Brain microvascular endothelial cell (primary cell): ENCODE measurements around the gene POC1A.

ENCODE experiments used
- DNase-seq: peaks from one replicate; pipeline ENCODE4 v3.0.0-alpha.2; 2020
- H3K27ac ChIP-seq: fragments of 250-450 bp; sonication (Bioruptor Pico); 2 replicates; pipeline ENCODE4 v1.5.1; 2020; ENCODE audit warnings: mild to moderate bottlenecking, moderate library complexity
- H3K27me3 ChIP-seq: fragments of 250-450 bp; sonication (Bioruptor Pico); replicated peaks from 2 replicates; pipeline ENCODE4 v1.5.1; 2020; ENCODE audit warnings: mild to moderate bottlenecking
- H3K36me3 ChIP-seq: fragments of 250-450 bp; sonication (Bioruptor Pico); replicated peaks from 2 replicates; pipeline ENCODE4 v1.5.1; 2020; ENCODE audit warnings: mild to moderate bottlenecking
- H3K4me3 ChIP-seq: 2 replicates; pipeline ENCODE4 v1.5.1; 2011; ENCODE audit warnings: low read depth, mild to moderate bottlenecking, control low read depth, low read length, moderate library complexity
- CTCF ChIP-seq: IDR thresholded peaks from 2 replicates; pipeline ENCODE4 v1.5.1; 2011; ENCODE audit warnings: low read depth, mild to moderate bottlenecking, moderate library complexity, low read length, control low read depth, inconsistent platforms; ENCODE audit errors: missing control alignments
- in situ Hi-C: cut with HindIII; loops from 2 replicates; pipeline ENCODE4 v1.10.0; 2017; ENCODE audit warnings: low sequenced_read_pairs, low pct_ligation_motif_present

POC1A gene

GRCh38 chr3:52144034-52144795 lies 10.0 kb downstream of the POC1A start:
- DNase-seq, result peak; percentile 81
- no peak overlapping the region for H3K27ac ChIP-seq
- no peaks in the 10 kb centered on the region for H3K27me3 ChIP-seq
- H3K4me3 ChIP-seq, result no peak overlapping the region
- in situ Hi-C loops, result no loop called here
- TF ChIP-seq CTCF, result peak; percentile 97
- H3K36me3 ChIP-seq, result no peaks in the 10 kb centered on the region

GRCh38 chr3:52143616-52144015 lies 10.6 kb downstream of the POC1A start:
- DNase-seq, result no peak
- no peaks in the 10 kb centered on the region for H3K27me3 ChIP-seq
- no peaks in the 10 kb centered on the region for H3K36me3 ChIP-seq
- in situ Hi-C loops, result no loop called here
- no peak overlapping the region for H3K27ac ChIP-seq
- no peak for TF ChIP-seq CTCF
- H3K4me3 ChIP-seq, result no peak overlapping the region

- no peak for TF ChIP-seq CTCF
- no peaks in the 10 kb centered on the region for H3K27me3 ChIP-seq
- in situ Hi-C loops, result no loop called here
- H3K36me3 ChIP-seq, result no peaks in the 10 kb centered on the region
- no peak overlapping the region for H3K27ac ChIP-seq
- no peak for DNase-seq
- no peak overlapping the region for H3K4me3 ChIP-seq
These were observed 11.1 kb downstream of the POC1A start for GRCh38 chr3:52143156-52143555.

- in situ Hi-C loops, result no loop called here
- Histone ChIP-seq H3K4me3 (no peak overlapping the region), H3K36me3 (no peaks in the 10 kb centered on the region), H3K27ac (no peak overlapping the region), H3K27me3 (no peaks in the 10 kb centered on the region)
- DNase-seq, result no peak
- no peak for TF ChIP-seq CTCF
These were observed 12.5 kb downstream of the POC1A start for GRCh38 chr3:52141751-52142150.

- DNase-seq, result no peak
- in situ Hi-C loops, result no loop called here
- Histone ChIP-seq H3K27me3 (no peaks in the 10 kb centered on the region), H3K27ac (no peak overlapping the region), H3K4me3 (no peak overlapping the region), H3K36me3 (no peaks in the 10 kb centered on the region)
- no peak for TF ChIP-seq CTCF
These were observed 13.5 kb downstream of the POC1A start for GRCh38 chr3:52140769-52141168.

GRCh38 chr3:52140000-52140399 lies 14.2 kb downstream of the POC1A start:
- no peak for DNase-seq
- Histone ChIP-seq H3K27ac (no peak overlapping the region), H3K27me3 (no peaks in the 10 kb centered on the region), H3K36me3 (no peaks in the 10 kb centered on the region), H3K4me3 (no peak overlapping the region)
- TF ChIP-seq CTCF, result no peak
- in situ Hi-C loops, result no loop called here
